Caco-2 (cell line): ENCODE measurements around the gene SYNPO2. TPM values are rescaled to one million over a fixed set of nuclear protein-coding genes. Genes with fewer than 3 reads are reported as not detected.

Experiments
- BruUV-seq: library from RNA; stranded (reverse); fragments of 400-500 nt; replicated peaks from 2 replicates; lab custom pipeline; 2021; lab: Mats Ljungman, UMichigan
- CTCF ChIA-PET: fragments of 300-600 bp; sonication (Branson Sonifier 250); formaldehyde crosslinking; loops from one replicate; lab custom pipeline; 2022; ENCODE audit warnings: antibody characterized with exemption; lab: Charles Lee
- POLR2A ChIA-PET: fragments of 300-600 bp; sonication (Branson Sonifier 250); formaldehyde crosslinking; loops from one replicate; lab custom pipeline; 2022; ENCODE audit warnings: antibody characterized with exemption; lab: Charles Lee
- DNase-seq, 2 experiments: peaks; one replicate each; pipeline versions ENCODE4 v3.0.0 to v3.0.0-alpha.2; 2020 to 2022
- H3K27me3 ChIP-seq: replicated peaks from 2 replicates; pipeline ENCODE4 v1.6.0; 2011; ENCODE audit warnings: low read length; ENCODE audit not compliant: control insufficient read depth, insufficient read depth
- H3K36me3 ChIP-seq: 2 replicates; pipeline ENCODE4 v1.5.1; 2011; ENCODE audit warnings: low read length; ENCODE audit not compliant: control insufficient read depth, insufficient read depth
- H3K4me1 ChIP-seq: fragments of 250-450 bp; sonication (Bioruptor Pico); 2 replicates; pipeline ENCODE4 v1.5.1; 2020; ENCODE audit warnings: mild to moderate bottlenecking
- H3K4me3 ChIP-seq: 2 replicates; pipeline ENCODE4 v1.5.1; 2011; ENCODE audit warnings: low read depth, mild to moderate bottlenecking, control low read depth, low read length
- H3K9me3 ChIP-seq: fragments of 250-450 bp; sonication (Bioruptor Pico); 2 replicates; pipeline ENCODE4 v1.5.1; 2020; ENCODE audit warnings: mild to moderate bottlenecking, moderate library complexity
- H3K27ac Mint-ChIP-seq: one replicate; pipeline ENCODE4 v1.8.0; 2022; ENCODE audit warnings: mixed read lengths; ENCODE audit not compliant: unreplicated experiment
- H3K27me3 Mint-ChIP-seq: one replicate; pipeline ENCODE4 v1.8.0; 2022; ENCODE audit warnings: mixed read lengths; ENCODE audit not compliant: insufficient read depth, unreplicated experiment
- H3K36me3 Mint-ChIP-seq: one replicate; pipeline ENCODE4 v1.8.0; 2022; ENCODE audit warnings: mild to moderate bottlenecking, mixed read lengths; ENCODE audit not compliant: insufficient read depth, unreplicated experiment
- H3K4me1 Mint-ChIP-seq: one replicate; pipeline ENCODE4 v1.8.0; 2022; ENCODE audit warnings: low read depth, mixed read lengths; ENCODE audit not compliant: unreplicated experiment
- H3K4me3 Mint-ChIP-seq: one replicate; pipeline ENCODE4 v1.8.0; 2022; ENCODE audit warnings: mild to moderate bottlenecking, moderate library complexity, mixed read lengths; ENCODE audit not compliant: unreplicated experiment
- H3K9me3 Mint-ChIP-seq: one replicate; pipeline ENCODE4 v1.8.0; 2022; ENCODE audit warnings: mixed read lengths; ENCODE audit not compliant: unreplicated experiment
- CTCF ChIP-seq, 2 experiments: fragments of 200-600 bp in 1 of 2; IDR thresholded peaks; 1 replicate in 1 of 2; 2 replicates in 1 of 2; pipeline versions ENCODE4 v1.5.1 to v1.8.0; 2011 to 2022; ENCODE audit warnings: antibody characterized with exemption in 1 of 2, control low read depth in 1 of 2, inconsistent platforms in 1 of 2, low read depth in 1 of 2, low read length in 1 of 2, mild to moderate bottlenecking in 1 of 2, moderate library complexity in 1 of 2; ENCODE audit not compliant: insufficient read depth in 1 of 2, severe bottlenecking in 1 of 2, unreplicated experiment in 1 of 2
- intact Hi-C: fragments of 100-400 bp; cut with micrococcal nuclease; formaldehyde crosslinking; loops from one replicate; pipeline ENCODE4 v1.10.0; 2022; ENCODE audit not compliant: unreplicated experiment
- total RNA-seq: library from RNA; stranded (reverse); gene quantifications from 2 replicates; pipeline ENCODE4 v1.2.3, GENCODE V29; 2022

Gene SYNPO2
- total RNA-seq, 1 experiment from 2014 or later, result 0.16 TPM

- BruUV-seq, result no TSS peak
- intact Hi-C loops, result no loop called here
- no peaks in the 10 kb centered on the region; the same call in 1 of the 2 replicates for H3K4me1 ChIP-seq
- H3K27ac Mint-ChIP-seq, result no peak overlapping the region
- ChIA-PET CTCF (no interaction called here), POLR2A (no interaction called here)
- TF ChIP-seq CTCF (IDR thresholded peaks at IDR 0.05; ENCODE audit: insufficient read depth in 1 of 2, low read depth in 1 of 2, low read length in 1 of 2, severe bottlenecking in 1 of 2, unreplicated experiment in 1 of 2), result no peak
- H3K9me3 ChIP-seq, result no peaks in the 10 kb centered on the region
- no peaks in the 10 kb centered on the region for H3K9me3 Mint-ChIP-seq
- no peaks in the 10 kb centered on the region for H3K27me3 Mint-ChIP-seq
- no peak overlapping the region for H3K4me3 ChIP-seq
- H3K4me1 Mint-ChIP-seq, result peaks cover 8% of the 10 kb centered on the region
- H3K36me3 ChIP-seq, result no peaks in the 10 kb centered on the region
- H3K4me3 Mint-ChIP-seq, result no peak overlapping the region
- H3K36me3 Mint-ChIP-seq, result no peaks in the 10 kb centered on the region
- no peaks in the 10 kb centered on the region for H3K27me3 ChIP-seq
- no peak for DNase-seq
Measured at GRCh38 chr4:119032921-119033685, 144.4 kb downstream of the SYNPO2 start.

DNA sequence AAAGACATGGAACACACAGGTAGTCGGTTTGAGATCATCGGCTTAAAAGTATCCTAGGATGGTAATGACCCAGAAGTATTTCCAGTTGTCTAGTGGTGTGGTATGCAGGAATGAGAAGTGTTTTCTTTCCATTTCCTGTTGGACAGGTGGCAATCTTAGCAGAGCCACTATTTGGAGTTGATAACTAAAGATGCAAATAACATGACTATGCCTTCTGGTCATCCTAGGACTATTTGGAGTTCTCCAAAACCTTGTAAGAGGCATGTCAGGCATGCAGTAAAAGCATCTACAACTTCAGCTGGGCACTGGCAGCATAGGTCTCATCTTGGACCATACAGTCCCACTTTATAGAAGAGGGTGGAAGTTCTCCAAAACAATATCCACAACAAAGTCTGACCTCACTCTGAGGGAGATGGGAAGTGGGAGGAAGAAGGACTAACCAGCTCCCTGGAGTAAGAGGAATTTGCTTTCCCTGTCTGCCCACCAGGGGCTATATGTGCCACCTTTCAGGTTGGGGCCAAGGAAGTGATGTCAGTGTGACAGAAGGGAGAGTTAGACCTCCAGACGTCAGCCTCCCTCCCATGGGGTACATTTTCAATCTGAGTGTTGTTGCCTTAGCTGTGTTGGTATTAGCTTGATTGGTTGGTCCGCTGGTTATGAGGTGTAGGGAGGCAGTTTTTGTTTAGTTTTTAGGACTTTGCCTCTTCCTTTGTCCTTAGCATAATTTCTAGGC, 145.8 kb downstream of the SYNPO2 start:
- peak in 1 of 2 experiments; percentile 2 for TF ChIP-seq CTCF (IDR thresholded peaks at IDR 0.05; ENCODE audit: insufficient read depth in 1 of 2, low read depth in 1 of 2, low read length in 1 of 2, severe bottlenecking in 1 of 2, unreplicated experiment in 1 of 2)
- Mint-ChIP-seq H3K27me3 (no peaks in the 10 kb centered on the region), H3K9me3 (no peaks in the 10 kb centered on the region), H3K4me1 (peaks cover 8% of the 10 kb centered on the region), H3K36me3 (no peaks in the 10 kb centered on the region), H3K27ac (no peak overlapping the region), H3K4me3 (no peak overlapping the region)
- H3K4me3 ChIP-seq, result no peak overlapping the region
- H3K9me3 ChIP-seq, result no peaks in the 10 kb centered on the region
- no TSS peak for BruUV-seq
- intact Hi-C loops, result no loop called here
- no peak for DNase-seq
- ChIA-PET CTCF (no interaction called here), POLR2A (no interaction called here)
- H3K4me1 ChIP-seq, result no peaks in the 10 kb centered on the region; the same call in 1 of the 2 replicates
- no peaks in the 10 kb centered on the region for H3K36me3 ChIP-seq
- no peaks in the 10 kb centered on the region for H3K27me3 ChIP-seq

GRCh38 chr4:119035951-119036737, 147.5 kb downstream of the SYNPO2 start:
- H3K36me3 Mint-ChIP-seq, result no peaks in the 10 kb centered on the region
- H3K9me3 Mint-ChIP-seq, result no peaks in the 10 kb centered on the region
- Histone ChIP-seq H3K27me3 (no peaks in the 10 kb centered on the region), H3K4me1 (peaks cover 2% of the 10 kb centered on the region; the same call in 1 of the 2 replicates), H3K9me3 (no peaks in the 10 kb centered on the region), H3K36me3 (no peaks in the 10 kb centered on the region), H3K4me3 (no peak overlapping the region)
- no peak overlapping the region for H3K4me3 Mint-ChIP-seq
- POLR2A ChIA-PET, result no interaction called here
- no peak for DNase-seq
- peaks cover 19% of the 10 kb centered on the region for H3K4me1 Mint-ChIP-seq
- CTCF ChIA-PET, result no interaction called here
- no peak overlapping the region for H3K27ac Mint-ChIP-seq
- no peaks in the 10 kb centered on the region for H3K27me3 Mint-ChIP-seq
- BruUV-seq, result no TSS peak
- intact Hi-C loops, result no loop called here
- no peak for TF ChIP-seq CTCF (IDR thresholded peaks at IDR 0.05; ENCODE audit: insufficient read depth in 1 of 2, low read depth in 1 of 2, low read length in 1 of 2, severe bottlenecking in 1 of 2, unreplicated experiment in 1 of 2)
